OCI-LY7 (cell line): Measurements from ENCODE around the gene TNIK. TPM values are rescaled to one million over a fixed set of nuclear protein-coding genes. Genes with fewer than 3 reads are reported as not detected.

Source experiments
- BruUV-seq: library from RNA; stranded (reverse); fragments of 400-500 nt; replicated peaks from 2 replicates; lab custom pipeline; 2021; lab: Mats Ljungman, UMichigan
- CTCF ChIA-PET: fragments of 300-600 bp; sonication (Branson Sonifier 250); formaldehyde crosslinking; loops from one replicate; lab custom pipeline; 2022; ENCODE audit warnings: antibody characterized with exemption; ENCODE audit not compliant: unreplicated experiment; lab: Charles Lee
- POLR2A ChIA-PET: fragments of 300-600 bp; sonication (Branson Sonifier 250); formaldehyde crosslinking; loops from one replicate; lab custom pipeline; 2022; ENCODE audit warnings: antibody characterized with exemption; lab: Charles Lee
- DNase-seq: peaks from one replicate; pipeline ENCODE4 v3.0.0-alpha.2; 2015; ENCODE audit warnings: low spot score
- H2AFZ ChIP-seq: fragments of 200-600 bp; sonication (generic), shearing (Covaris generic); 2 replicates; pipeline ENCODE4 v1.6.1; 2014; ENCODE audit warnings: mild to moderate bottlenecking, antibody characterized with exemption, low read length, moderate library complexity
- H3K27ac ChIP-seq: fragments of 200-600 bp; sonication (generic); 2 replicates; pipeline ENCODE4 v1.5.1; 2014; ENCODE audit warnings: mixed run types, low read depth, mild to moderate bottlenecking, moderate library complexity, low read length, inconsistent platforms; ENCODE audit not compliant: poor library complexity, severe bottlenecking
- H3K36me3 ChIP-seq: fragments of 200-600 bp; sonication (generic); 2 replicates; pipeline ENCODE4 v1.6.1; 2014; ENCODE audit warnings: mild to moderate bottlenecking, antibody characterized with exemption, low read length, moderate library complexity, mixed read lengths; ENCODE audit not compliant: insufficient read depth
- H3K4me1 ChIP-seq: fragments of 200-600 bp; sonication (generic); 2 replicates; pipeline ENCODE4 v1.5.1; 2014; ENCODE audit warnings: mild to moderate bottlenecking, low read length; ENCODE audit not compliant: insufficient read depth, poor library complexity, severe bottlenecking
- H3K4me2 ChIP-seq: fragments of 200-600 bp; sonication (generic); 2 replicates; pipeline ENCODE4 v1.6.1; 2014; ENCODE audit warnings: mild to moderate bottlenecking, low read length
- H3K4me3 ChIP-seq: fragments of 200-600 bp; sonication (generic); 2 replicates; pipeline ENCODE4 v1.5.1; 2014; ENCODE audit warnings: mild to moderate bottlenecking, low read depth, low read length; ENCODE audit not compliant: poor library complexity, severe bottlenecking
- H3K79me2 ChIP-seq: fragments of 200-600 bp; sonication (generic); 2 replicates; pipeline ENCODE4 v1.6.1; 2016; ENCODE audit warnings: low read depth, mild to moderate bottlenecking, low read length, moderate library complexity, mixed read lengths; ENCODE audit not compliant: insufficient read depth
- H3K9me2 ChIP-seq: fragments of 200-600 bp; sonication (generic); 2 replicates; pipeline ENCODE4 v1.6.1; 2016; ENCODE audit warnings: mild to moderate bottlenecking, low read length, mixed read lengths; ENCODE audit not compliant: insufficient read depth
- H3K9me3 ChIP-seq: fragments of 200-600 bp; sonication (generic); 2 replicates; pipeline ENCODE4 v1.6.1; 2014; ENCODE audit warnings: mild to moderate bottlenecking, mixed run types, low read length, mixed read lengths
- H4K20me1 ChIP-seq: fragments of 200-600 bp; sonication (generic); 2 replicates; pipeline ENCODE4 v1.6.1; 2014; ENCODE audit warnings: mild to moderate bottlenecking, antibody characterized with exemption, low read length, moderate library complexity, mixed read lengths; ENCODE audit not compliant: insufficient read depth
- CTCF ChIP-seq: fragments of 200-600 bp; sonication (generic); conservative IDR thresholded peaks from 2 replicates; pipeline ENCODE4 v1.5.1; 2014; ENCODE audit warnings: mild to moderate bottlenecking, antibody characterized with exemption, low read length, moderate library complexity, mixed read lengths
- EZH2phosphoT487 ChIP-seq: fragments of 200-600 bp; sonication (generic); IDR thresholded peaks from 2 replicates; pipeline ENCODE4 v1.6.1; 2018; ENCODE audit warnings: low read depth, borderline replicate concordance, mild to moderate bottlenecking, mixed run types, antibody characterized with exemption, low read length, moderate library complexity, mixed read lengths
- intact Hi-C: fragments of 100-400 bp; cut with micrococcal nuclease; formaldehyde crosslinking; loops from one replicate; pipeline ENCODE4 v1.10.0; 2022; ENCODE audit not compliant: unreplicated experiment
- total RNA-seq, 2 experiments: library from RNA; depleted of rRNA in 1 of 2; stranded (reverse); fragments of >200 nt in 1 of 2; shearing (Covaris generic) in 1 of 2; gene quantifications; 2 replicates each; pipeline ENCODE4 v1.2.3, GENCODE V29; 2014 to 2022

The TNIK gene
- total RNA-seq, 2 experiments from 2014 or later: not detected

GRCh38 chr3:171435143-171435542, 25.1 kb downstream of the TNIK start:
- Histone ChIP-seq H3K9me3 (no peaks in the 10 kb centered on the region), H3K4me1 (no peaks in the 10 kb centered on the region), H3K27ac (no peak overlapping the region), H2AFZ (no peak overlapping the region), H3K9me2 (no peaks in the 10 kb centered on the region), H3K36me3 (no peaks in the 10 kb centered on the region), H3K79me2 (no peaks in the 10 kb centered on the region), H4K20me1 (no peaks in the 10 kb centered on the region), H3K4me2 (no peak overlapping the region), H3K4me3 (no peak overlapping the region)
- ChIA-PET CTCF (no interaction called here), POLR2A (no interaction called here)
- TF ChIP-seq CTCF: no peak
- no peak for TF ChIP-seq EZH2phosphoT487
- intact Hi-C loops: no loop called here
- no TSS peak for BruUV-seq
- DNase-seq: no peak

GRCh38 chr3:171432548-171432947, 27.7 kb downstream of the TNIK start:
- Histone ChIP-seq H3K27ac (no peak overlapping the region), H3K9me2 (no peaks in the 10 kb centered on the region), H3K4me2 (no peak overlapping the region), H3K9me3 (no peaks in the 10 kb centered on the region), H3K4me1 (no peaks in the 10 kb centered on the region), H3K4me3 (no peak overlapping the region), H3K36me3 (no peaks in the 10 kb centered on the region), H2AFZ (no peak overlapping the region), H3K79me2 (no peaks in the 10 kb centered on the region), H4K20me1 (no peaks in the 10 kb centered on the region)
- no TSS peak for BruUV-seq
- TF ChIP-seq CTCF (no peak), EZH2phosphoT487 (no peak)
- DNase-seq: no peak
- intact Hi-C loops: no loop called here
- CTCF ChIA-PET: no interaction called here
- POLR2A ChIA-PET: no interaction called here

GRCh38 chr3:171431550-171431949, 28.7 kb downstream of the TNIK start:
- Histone ChIP-seq H4K20me1 (no peaks in the 10 kb centered on the region), H3K4me1 (no peaks in the 10 kb centered on the region), H3K79me2 (no peaks in the 10 kb centered on the region), H3K4me2 (no peak overlapping the region), H3K36me3 (no peaks in the 10 kb centered on the region), H3K27ac (no peak overlapping the region), H3K9me2 (no peaks in the 10 kb centered on the region), H2AFZ (no peak overlapping the region), H3K9me3 (no peaks in the 10 kb centered on the region), H3K4me3 (no peak overlapping the region)
- CTCF ChIA-PET: no interaction called here
- no peak for DNase-seq
- BruUV-seq: no TSS peak
- no peak for TF ChIP-seq EZH2phosphoT487
- no peak for TF ChIP-seq CTCF
- POLR2A ChIA-PET: no interaction called here
- intact Hi-C loops: no loop called here
